HL-60/S4 (cell line): Measurements from ENCODE around the gene AOX1.

Source experiments
- in situ Hi-C: fragments of 300-500 bp; cut with MboI; formaldehyde crosslinking; loops from 2 replicates; pipeline ENCODE4 v1.14.3; 2022; ENCODE audit warnings: low sequenced_read_pairs

Gene AOX1

DNA sequence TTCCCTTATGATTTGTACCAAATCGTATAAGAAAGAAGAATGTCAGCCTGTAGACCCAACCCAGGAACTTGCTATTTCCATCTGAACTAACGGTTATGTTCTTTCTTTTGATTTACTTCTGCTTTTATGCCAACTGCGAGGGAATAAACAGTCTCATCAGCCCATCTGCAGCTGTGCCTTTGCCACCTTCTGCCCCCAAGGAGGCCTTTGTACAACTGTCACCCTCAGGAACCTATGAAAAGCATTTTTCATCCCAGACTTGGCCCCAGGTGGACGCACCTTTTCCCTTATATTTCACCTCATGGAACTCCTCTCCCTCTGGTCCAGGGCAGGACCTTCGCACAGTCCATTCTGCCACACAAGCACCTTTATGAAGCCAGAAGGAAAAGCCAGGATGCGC lies 109.8 kb downstream of the AOX1 start:
- in situ Hi-C loops, result loop anchor here (25.0 kb wide), 1 partner anchor 708 kb away; no protein-coding TSS in a partner anchor

DNA sequence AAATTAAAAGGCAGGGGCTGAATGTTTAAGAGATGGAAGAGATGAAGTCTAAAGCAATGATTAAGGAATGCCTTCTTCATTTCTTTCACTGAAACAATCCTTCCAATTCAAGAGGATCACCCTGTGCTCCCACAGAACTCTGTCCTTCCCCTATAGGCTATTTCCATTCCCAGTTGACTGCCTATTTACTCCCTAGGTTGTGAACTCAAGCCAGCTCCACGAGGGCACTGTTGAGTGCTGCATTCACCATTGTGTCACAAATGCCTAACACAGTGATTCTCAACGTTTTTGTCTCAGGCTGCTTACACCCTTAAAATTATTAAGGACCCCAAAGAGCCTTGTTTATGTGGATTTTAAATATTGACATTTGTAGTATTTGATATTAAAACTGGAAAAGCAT lies 112.4 kb downstream of the AOX1 start:
- in situ Hi-C loops, result loop anchor here (25.0 kb wide), 1 partner anchor 711 kb away; no protein-coding TSS in a partner anchor

DNA sequence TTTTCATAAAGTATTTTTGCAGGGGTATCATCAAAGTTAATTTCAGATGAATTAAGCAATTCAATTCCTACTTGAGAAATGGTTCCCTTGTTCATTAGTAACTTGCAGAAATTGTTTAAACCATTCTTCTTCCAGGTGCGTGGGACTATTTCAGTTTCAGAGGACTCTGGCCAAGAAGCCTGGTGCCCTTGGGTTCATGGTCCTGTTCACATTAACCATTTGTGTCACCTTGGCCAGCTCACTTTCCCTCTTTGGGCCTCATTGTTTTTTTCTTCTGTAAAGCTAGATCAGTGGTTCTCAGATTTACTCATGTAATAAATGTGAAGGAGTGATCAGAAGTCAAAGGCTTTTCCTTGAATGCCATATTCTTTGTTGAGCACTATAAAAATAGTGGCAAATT lies 113.5 kb downstream of the AOX1 start:
- in situ Hi-C loops, result loop anchor here (25.0 kb wide), 1 partner anchor 712 kb away; no protein-coding TSS in a partner anchor

DNA sequence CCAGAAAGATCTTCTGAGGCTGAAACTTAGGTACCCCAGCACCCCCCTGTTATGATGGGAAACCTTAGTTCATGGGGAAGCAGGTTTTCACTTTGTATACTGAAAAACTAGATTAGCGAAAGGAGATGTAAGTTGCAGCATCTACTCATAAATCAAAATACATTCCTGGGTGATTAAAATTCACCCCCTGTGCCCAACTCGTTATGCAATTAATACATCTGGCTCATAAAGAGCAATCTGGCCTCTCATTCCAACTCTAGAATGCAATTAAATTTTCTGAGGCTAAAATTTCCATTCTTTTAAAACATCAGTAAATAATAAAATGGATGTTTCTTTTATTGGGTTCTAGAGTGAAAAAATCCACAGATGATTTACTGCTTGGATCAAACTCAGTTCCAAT lies 115.0 kb downstream of the AOX1 start:
- in situ Hi-C loops, result loop anchor here (25.0 kb wide), 1 partner anchor 486 kb away; the partner anchor contains the start of gene CASP10

DNA sequence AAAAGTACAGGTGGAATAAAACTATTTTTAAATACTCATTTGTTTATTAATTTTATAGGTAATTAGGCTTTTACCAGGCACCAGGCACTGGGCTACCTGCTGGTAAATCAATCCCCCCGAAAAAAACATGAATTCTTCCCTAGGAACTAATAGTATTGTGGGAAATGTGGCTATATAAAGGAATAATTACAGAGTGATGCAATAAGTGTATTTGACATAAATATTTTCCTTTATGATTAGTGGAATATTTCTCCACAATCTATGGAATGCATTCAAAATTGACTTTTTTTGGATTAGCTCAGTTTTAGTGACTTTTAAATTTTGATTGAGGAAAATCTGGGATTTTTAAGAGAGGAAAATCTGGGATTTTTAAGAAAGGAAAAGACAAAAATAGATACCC lies 116.2 kb downstream of the AOX1 start:
- in situ Hi-C loops, result loop anchor here (25.0 kb wide), 1 partner anchor 485 kb away; the partner anchor contains the start of gene CASP10

DNA sequence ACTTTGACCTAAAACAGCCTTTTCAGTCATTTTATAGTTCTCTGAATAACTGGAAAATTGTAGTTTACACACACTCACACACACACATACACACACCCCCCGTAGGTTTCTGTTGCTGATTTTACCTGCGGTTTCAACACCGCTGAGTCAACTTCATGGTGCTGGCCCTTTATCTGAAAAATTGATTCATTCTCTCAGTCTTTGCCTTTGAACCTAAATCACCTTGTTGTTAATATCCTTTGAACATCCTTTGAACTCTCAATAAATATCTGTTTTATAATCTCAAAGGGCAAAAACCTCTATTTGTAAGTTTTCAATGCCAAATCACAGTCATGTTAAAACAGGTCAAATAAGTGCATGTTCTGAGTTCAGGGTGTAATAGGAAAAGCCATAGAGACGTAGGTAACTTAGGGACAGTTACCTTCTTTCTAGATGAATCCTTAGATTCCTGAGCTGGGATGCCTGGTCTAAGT lies 116.9 kb downstream of the AOX1 start:
- in situ Hi-C loops, result loop anchor here (25.0 kb wide), 1 partner anchor 485 kb away; the partner anchor contains the start of gene CASP10

DNA sequence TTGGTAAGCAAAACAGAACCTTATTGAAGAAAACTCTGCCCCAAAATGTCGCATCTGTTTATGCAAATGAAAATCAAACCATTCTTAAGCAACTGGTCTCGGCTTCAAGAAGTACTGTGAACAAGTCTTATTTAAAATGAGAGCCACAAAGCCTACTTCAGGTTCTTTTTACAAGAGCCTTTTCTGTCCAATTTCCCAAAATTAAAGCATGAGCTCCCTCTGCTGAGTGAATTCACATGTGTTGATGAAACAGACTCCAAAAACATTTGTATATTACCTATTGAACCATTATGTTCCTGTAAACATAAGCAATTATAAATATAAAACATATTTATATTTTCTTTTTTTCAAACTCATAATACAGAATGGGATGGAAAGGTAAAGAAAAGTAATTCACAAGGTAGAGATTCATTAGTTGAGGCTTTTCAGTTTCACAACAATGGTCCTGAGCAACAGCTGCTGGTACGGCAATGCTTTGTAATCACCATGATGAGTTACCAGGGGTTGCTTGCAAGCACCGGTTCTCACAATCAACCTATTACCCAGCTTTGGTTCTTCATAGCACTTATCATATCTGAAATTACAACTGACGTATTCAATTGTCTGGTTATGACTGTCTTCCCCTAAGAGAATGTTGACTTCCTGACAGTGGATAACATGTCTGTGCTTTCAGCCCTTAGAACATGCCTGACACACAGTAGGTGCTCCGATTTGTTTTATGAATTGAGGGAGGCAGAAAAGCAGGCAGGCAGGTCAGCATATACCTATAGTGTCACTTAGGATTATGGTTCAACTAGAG lies 117.5 kb downstream of the AOX1 start:
- in situ Hi-C loops, result loop anchor here (25.0 kb wide), 1 partner anchor 484 kb away; the partner anchor contains the start of gene CASP10

DNA sequence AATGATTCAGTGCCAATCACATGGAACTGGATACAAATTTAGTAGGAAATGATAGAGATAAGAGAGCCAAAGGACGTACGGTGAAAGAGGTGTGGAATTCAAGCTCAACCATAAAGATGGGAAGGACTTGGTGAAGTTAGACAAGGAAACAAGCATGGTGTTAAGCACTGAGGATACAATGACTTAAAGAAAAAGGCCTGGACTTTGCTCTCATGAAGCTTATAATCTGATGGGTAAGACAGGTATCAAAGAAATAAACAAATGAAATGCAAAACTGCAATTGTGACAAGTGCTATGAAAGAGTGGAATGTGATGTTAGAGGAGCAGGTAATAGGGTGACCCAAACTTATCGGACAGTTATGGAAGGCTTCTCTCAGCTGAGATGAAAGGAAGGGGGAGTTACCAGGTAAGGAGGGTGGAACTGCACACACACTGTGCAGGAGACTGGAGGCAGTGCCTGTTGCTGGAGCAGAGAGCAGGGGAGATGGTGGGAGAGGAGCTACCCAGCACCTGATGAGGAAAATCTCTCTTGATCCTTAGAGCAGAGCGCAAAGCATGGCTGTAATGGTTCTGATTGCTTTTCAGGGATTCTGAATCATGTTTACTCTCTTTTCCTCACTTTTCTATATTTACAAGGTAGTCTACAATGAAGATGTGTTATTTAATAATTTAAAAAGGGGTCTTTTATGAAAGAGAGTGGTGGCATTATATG lies 118.3 kb downstream of the AOX1 start:
- in situ Hi-C loops, result loop anchor here (25.0 kb wide), 1 partner anchor 483 kb away; the partner anchor contains the start of gene CASP10

DNA sequence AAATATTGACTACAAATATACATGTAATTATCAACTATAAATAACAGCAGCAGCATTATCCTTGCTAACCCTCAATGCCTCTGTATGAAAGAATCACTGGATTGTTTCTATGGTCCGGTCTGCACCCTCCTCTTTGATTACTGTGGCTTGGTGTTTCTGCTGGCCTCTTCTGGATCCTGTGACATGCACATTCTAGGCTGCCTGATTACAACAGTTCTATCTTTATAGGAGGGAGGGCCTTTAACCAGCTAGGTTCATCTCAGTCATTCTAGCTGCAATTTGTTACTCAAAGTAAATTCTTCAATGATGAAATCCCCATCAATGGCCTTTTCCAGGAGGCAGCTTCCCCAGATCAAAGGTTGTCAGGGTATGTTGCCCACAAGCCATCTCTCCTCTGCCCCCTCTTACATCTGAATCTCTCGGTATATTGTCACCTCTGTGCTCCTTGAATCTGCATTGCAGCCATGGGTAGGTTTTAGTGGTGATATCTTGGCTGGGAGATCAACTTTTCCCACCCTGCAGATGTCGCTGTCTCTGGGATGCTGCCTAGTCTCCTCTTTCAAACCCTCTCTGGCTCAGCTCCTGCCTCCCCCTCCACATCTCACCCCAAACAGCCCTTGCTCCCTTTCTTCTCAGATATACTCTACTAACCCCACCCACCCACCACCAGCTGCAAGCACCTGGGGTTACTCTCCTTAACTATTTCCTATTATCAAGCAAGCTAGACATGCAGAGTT lies 119.7 kb downstream of the AOX1 start:
- in situ Hi-C loops, result loop anchor here (25.0 kb wide), 1 partner anchor 482 kb away; the partner anchor contains the start of gene CASP10

DNA sequence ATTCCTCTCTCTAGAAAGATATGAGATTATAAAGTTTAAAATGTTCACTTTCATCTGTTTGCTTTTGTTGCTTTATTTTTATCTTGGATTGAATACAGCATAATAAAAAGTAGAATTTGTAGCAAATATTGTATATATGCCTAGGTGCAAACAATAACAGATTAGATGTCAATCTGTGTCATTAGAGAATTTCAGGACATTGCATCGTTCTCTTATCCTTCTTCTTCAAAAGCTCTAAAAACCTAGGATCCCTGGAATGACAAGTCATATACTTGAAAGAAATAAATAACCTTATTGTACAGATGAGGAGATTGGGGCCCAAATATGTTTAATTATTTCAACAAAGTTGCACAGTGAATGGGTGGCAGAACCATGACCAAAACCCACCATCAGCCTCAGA lies 123.1 kb downstream of the AOX1 start:
- in situ Hi-C loops, result loop anchor here (25.0 kb wide), 1 partner anchor 478 kb away; the partner anchor contains the start of gene CASP10

DNA sequence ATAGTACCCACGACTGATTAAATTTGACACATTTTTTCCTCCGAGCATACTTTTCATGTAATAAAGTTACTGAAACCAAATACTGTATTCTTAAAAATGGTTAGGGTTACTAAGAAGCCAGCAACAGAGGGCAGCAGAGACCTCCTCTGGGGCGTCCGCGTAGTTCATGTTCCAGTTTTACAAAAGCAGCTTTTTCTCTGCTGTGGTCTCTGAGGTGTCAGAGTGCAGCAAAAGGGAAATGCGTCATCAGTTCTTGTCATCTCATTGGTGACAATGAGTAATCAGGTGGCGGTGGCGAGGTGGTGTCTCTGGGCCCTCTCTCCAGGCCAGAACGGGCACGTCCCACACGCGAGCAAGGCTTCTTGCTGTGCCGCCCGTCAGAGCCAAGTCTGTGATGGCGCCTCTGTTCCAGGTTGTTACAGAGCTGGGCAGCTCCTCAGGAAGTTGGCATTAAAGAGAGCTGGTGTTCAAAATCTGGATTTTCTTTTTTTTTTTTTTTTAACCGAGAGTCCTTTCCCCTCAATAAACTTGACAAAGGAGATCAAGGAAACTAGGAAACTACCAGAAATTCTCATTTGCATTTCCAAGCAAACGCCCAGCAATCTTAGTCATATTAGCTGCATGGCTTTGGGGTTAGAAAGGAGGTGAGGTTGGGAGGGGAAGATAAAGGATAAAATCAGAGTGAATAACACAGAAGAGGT lies 127.3 kb downstream of the AOX1 start:
- in situ Hi-C loops, result loop anchor here (25.0 kb wide), 1 partner anchor 474 kb away; the partner anchor contains the start of gene CASP10

DNA sequence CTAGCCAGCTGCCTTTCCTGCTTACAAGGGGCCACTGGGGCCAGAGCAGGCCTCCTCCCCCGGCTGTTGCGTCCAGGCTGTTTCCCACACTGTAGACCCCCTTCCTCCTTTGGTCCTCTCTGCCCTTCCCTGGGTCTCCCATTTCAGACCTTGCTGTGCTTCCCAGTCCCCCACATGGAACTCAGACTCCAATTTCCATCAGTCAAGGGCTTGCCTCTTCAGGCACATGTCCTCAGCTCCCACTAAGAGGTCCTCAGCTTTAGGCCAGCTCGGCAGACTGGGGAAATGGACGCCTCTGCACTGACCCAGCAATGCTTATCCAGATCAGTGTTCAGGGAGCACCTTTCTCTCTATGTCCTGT lies 127.9 kb downstream of the AOX1 start:
- in situ Hi-C loops, result loop anchor here (25.0 kb wide), 1 partner anchor 474 kb away; the partner anchor contains the start of gene CASP10

DNA sequence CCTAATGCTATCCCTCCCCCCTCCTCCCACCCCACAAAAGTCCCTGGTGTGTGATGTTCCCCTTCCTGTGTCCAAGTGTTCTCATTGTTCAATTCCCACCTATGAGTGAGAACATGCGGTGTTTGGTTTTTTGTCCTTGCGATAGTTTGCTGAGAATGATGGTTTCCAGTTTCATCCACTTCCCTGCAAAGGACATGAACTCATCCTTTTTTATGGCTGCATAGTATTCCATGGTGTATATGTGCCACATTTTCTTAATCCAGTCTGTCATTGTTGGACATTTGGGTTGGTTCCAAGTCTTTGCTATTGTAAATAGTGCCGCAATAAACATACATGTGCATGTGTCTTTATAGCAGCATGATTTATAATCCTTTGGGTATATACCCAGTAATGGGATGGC lies 129.2 kb downstream of the AOX1 start:
- in situ Hi-C loops, result loop anchor here (25.0 kb wide), 1 partner anchor 472 kb away; the partner anchor contains the start of gene CASP10

DNA sequence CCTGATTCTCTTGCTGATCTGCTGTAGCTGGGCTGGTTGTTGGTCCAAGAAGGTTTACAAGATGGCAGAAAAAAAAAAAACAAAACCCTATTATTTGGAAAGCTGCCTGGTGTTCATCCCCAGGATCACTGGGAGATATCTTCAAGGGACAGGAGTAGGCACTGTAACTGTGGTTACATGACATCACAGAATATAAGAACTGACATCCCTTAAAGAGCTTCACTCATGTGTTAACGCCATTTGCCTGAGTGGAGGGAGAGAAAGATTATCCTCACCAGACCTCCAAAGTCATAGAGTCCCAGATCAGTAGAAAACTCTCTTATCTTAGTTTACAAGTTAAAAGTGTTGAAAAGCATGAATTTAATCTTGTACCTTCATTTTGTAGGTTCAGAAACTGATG lies 130.6 kb downstream of the AOX1 start:
- in situ Hi-C loops, result loop anchor here (25.0 kb wide), 1 partner anchor 471 kb away; the partner anchor contains the start of gene CASP10
